ENCODE data around the gene HRC. TPM values are rescaled to one million over a fixed set of nuclear protein-coding genes. Genes with fewer than 3 reads are reported as not detected.
"Not testable (repeated sequence)": the region's sequence is repeated elsewhere in the genome, so short reads cannot be mapped to it uniquely, and the experiment has no call there.

HRC gene
- total RNA-seq, 1 experiment from 2014 or later: 0.13 TPM

GRCh38 chr19:49127674-49128544, 27.3 kb downstream of the HRC start:
- CTCF ChIA-PET: interaction anchor here (0.6 to 1.0 kb wide), 6 partner anchors 14 to 301 kb away, joined by 3 to 10 read pairs (median 4); partner anchors contain the start of gene LIN7B
- intact Hi-C loops (cut with micrococcal nuclease; ENCODE audit: unreplicated experiment): no loop called here
- H3K27ac ChIP-seq (ENCODE audit: low read length): peak overlapping the region; percentile 48

GRCh38 chr19:49127225-49127624, 28.0 kb downstream of the HRC start:
- H3K27me3 ChIP-seq (ENCODE audit: control insufficient read depth, insufficient read depth, low read length); H3K36me3 ChIP-seq (ENCODE audit: control insufficient read depth, insufficient read depth, low read length); in situ Hi-C loops (cut with HindIII; ENCODE audit: low pct_unique_long_range_greater_than_20kb, low sequenced_read_pairs); H3K9me3 ChIP-seq (ENCODE audit: control insufficient read depth, insufficient read depth, low read depth, low read length); ATAC-seq; BruUV-seq (replicated peaks); H3K4me1 ChIP-seq (ENCODE audit: control insufficient read depth, insufficient read depth, low read length); intact Hi-C loops (cut with micrococcal nuclease; ENCODE audit: unreplicated experiment); DNase-seq (ENCODE audit: low read depth, low spot score): not testable (repeated sequence)
- Histone ChIP-seq H3K4me3 (ENCODE audit: low read depth in 2 of 2, low read length in 2 of 2) (peak overlapping the region; percentile 22 to 24), H3K27ac (ENCODE audit: low read length) (peak overlapping the region; percentile 48)
- POLR2A ChIA-PET: interaction anchor here (0.6 to 0.7 kb wide), 3 partner anchors 133 to 251 kb away, joined by 3 to 8 read pairs (median 5); partner anchors contain the start of gene RUVBL2
- CTCF ChIA-PET: interaction anchor here (0.6 to 1.0 kb wide), 7 partner anchors 8 to 302 kb away, joined by 3 to 10 read pairs (median 5); no protein-coding TSS in a partner anchor

More at GRCh38 chr19:49127674-49128544, 27.3 kb downstream of the HRC start:
- TF ChIP-seq REST (IDR thresholded peaks at IDR 0.05; ENCODE audit: insufficient read depth in 1 of 2, low read depth in 2 of 2, low read length in 1 of 2): peak in 1 of 2 experiments; percentile 34; a peak in 1 of 4 replicates
- no peak for TF ChIP-seq TCF7L2 (IDR thresholded peaks at IDR 0.05; ENCODE audit: low read depth, low read length)
- TF ChIP-seq SIN3A (IDR thresholded peaks at IDR 0.05; ENCODE audit: borderline replicate concordance, insufficient read depth, low read depth, low read length): 0 out of 2 replicates have a peak, but pooled peaks have one; percentile 24
- Histone ChIP-seq H3K27me3 (ENCODE audit: control insufficient read depth, insufficient read depth, low read length) (no peaks in the 10 kb centered on the region), H3K4me1 (ENCODE audit: control insufficient read depth, insufficient read depth, low read length) (0 out of 2 replicates have a peak, but pooled peaks cover 3% of the 10 kb centered on the region), H3K9me3 (ENCODE audit: control insufficient read depth, insufficient read depth, low read depth, low read length) (no peaks in the 10 kb centered on the region), H3K4me3 (ENCODE audit: low read depth in 2 of 2, low read length in 2 of 2) (peak overlapping the region; percentile 39 to 67), H3K36me3 (ENCODE audit: control insufficient read depth, insufficient read depth, low read length) (no peaks in the 10 kb centered on the region)
- in situ Hi-C loops (cut with HindIII; ENCODE audit: low pct_unique_long_range_greater_than_20kb, low sequenced_read_pairs): no loop called here
- DNase-seq (ENCODE audit: low read depth, low spot score) (no peak), ATAC-seq (peak; percentile 95)
- BruUV-seq (replicated peaks): no TSS peak
- POLR2A ChIA-PET: interaction anchor here (0.6 to 0.9 kb wide), 4 partner anchors 8 to 251 kb away, joined by 3 to 8 read pairs (median 4); partner anchors contain the start of gene RUVBL2

- DNase-seq (ENCODE audit: low read depth, low spot score) (no peak), ATAC-seq (no peak)
- H3K4me1 ChIP-seq (ENCODE audit: control insufficient read depth, insufficient read depth, low read length): 0 out of 2 replicates have a peak, but pooled peaks cover 3% of the 10 kb centered on the region
- in situ Hi-C loops (cut with HindIII; ENCODE audit: low pct_unique_long_range_greater_than_20kb, low sequenced_read_pairs) (no loop called here), intact Hi-C loops (cut with micrococcal nuclease; ENCODE audit: unreplicated experiment) (no loop called here)
- H3K27me3 ChIP-seq (ENCODE audit: control insufficient read depth, insufficient read depth, low read length): no peaks in the 10 kb centered on the region
- H3K9me3 ChIP-seq (ENCODE audit: control insufficient read depth, insufficient read depth, low read depth, low read length): no peaks in the 10 kb centered on the region
- POLR2A ChIA-PET: no interaction called here
- no peaks in the 10 kb centered on the region for H3K36me3 ChIP-seq (ENCODE audit: control insufficient read depth, insufficient read depth, low read length)
- H3K27ac ChIP-seq (ENCODE audit: low read length): no peak overlapping the region
- no peak for TF ChIP-seq CTCF (IDR thresholded peaks at IDR 0.05)
- TF ChIP-seq REST (IDR thresholded peaks at IDR 0.05; ENCODE audit: insufficient read depth in 1 of 2, low read depth in 2 of 2, low read length in 1 of 2): no peak
- no peak for TF ChIP-seq TCF7L2 (IDR thresholded peaks at IDR 0.05; ENCODE audit: low read depth, low read length)
- no peak for TF ChIP-seq SIN3A (IDR thresholded peaks at IDR 0.05; ENCODE audit: borderline replicate concordance, insufficient read depth, low read depth, low read length)
- TF ChIP-seq POLR2AphosphoS5 (IDR thresholded peaks at IDR 0.05; ENCODE audit: low read depth, low read length): no peak
- no TSS peak for BruUV-seq (replicated peaks)
- H3K4me3 ChIP-seq (ENCODE audit: low read depth in 2 of 2, low read length in 2 of 2): no peak overlapping the region
- CTCF ChIA-PET: interaction anchor here (0.6 kb wide), 2 partner anchors 8 to 20 kb away, joined by 5 to 8 read pairs; no protein-coding TSS in a partner anchor
These were observed 28.6 kb downstream of the HRC start for GRCh38 chr19:49126575-49126974.
